NCI-H1694 (cell line): ENCODE results near the gene TMEM263.

ENCODE experiments used
- DNase-seq: peaks from one replicate; lab custom pipeline; 2025; lab: John Stamatoyannopoulos, UW

TMEM263 gene

GRCh38 chr12:106950591-106950990, 5.1 kb upstream of the TMEM263 start:
- no peak for DNase-seq

GRCh38 chr12:106953352-106954250, 2.1 kb upstream of the TMEM263 start:
- DNase-seq = no peak

GRCh38 chr12:106954462-106955376, 988 bp upstream of the TMEM263 start:
- no peak for DNase-seq

- no peak for DNase-seq
Measured at GRCh38 chr12:106956048-106956578, 406 bp downstream of the TMEM263 start.

GRCh38 chr12:106957583-106957982, 1.9 kb downstream of the TMEM263 start:
- no peak for DNase-seq

GRCh38 chr12:106960443-106960842, 4.7 kb downstream of the TMEM263 start:
- DNase-seq = no peak

GRCh38 chr12:106962286-106962685, 6.6 kb downstream of the TMEM263 start:
- no peak for DNase-seq

GRCh38 chr12:106964526-106964925, 8.8 kb downstream of the TMEM263 start:
- no peak for DNase-seq

- no peak for DNase-seq
Measured at GRCh38 chr12:106971065-106971464, 15.4 kb downstream of the TMEM263 start.

GRCh38 chr12:106973545-106973944, 17.8 kb downstream of the TMEM263 start:
- DNase-seq = no peak

- DNase-seq = no peak
Measured at GRCh38 chr12:106974511-106974910, 18.8 kb downstream of the TMEM263 start.

GRCh38 chr12:106975098-106975497, 19.4 kb downstream of the TMEM263 start:
- DNase-seq = no peak

GRCh38 chr12:106975993-106976658, 20.4 kb downstream of the TMEM263 start:
- no peak for DNase-seq

GRCh38 chr12:106976668-106977067, 21.0 kb downstream of the TMEM263 start:
- DNase-seq = no peak

GRCh38 chr12:106978035-106978800, 22.5 kb downstream of the TMEM263 start:
- peak; percentile 54 for DNase-seq

GRCh38 chr12:106980944-106981343, 25.2 kb downstream of the TMEM263 start:
- no peak for DNase-seq

GRCh38 chr12:106981788-106982187, 26.1 kb downstream of the TMEM263 start:
- no peak for DNase-seq

GRCh38 chr12:106982229-106982628, 26.5 kb downstream of the TMEM263 start:
- no peak for DNase-seq

- no peak for DNase-seq
Measured at GRCh38 chr12:106984588-106985137, 29.0 kb downstream of the TMEM263 start.

GRCh38 chr12:106985479-106985878, 29.8 kb downstream of the TMEM263 start:
- DNase-seq = no peak

GRCh38 chr12:106986135-106986534, 30.4 kb downstream of the TMEM263 start:
- no peak for DNase-seq
